Left renal pelvis (tissue), 4 donors: ENCODE data around the gene PLCG2. TPM values are rescaled to one million over a fixed set of nuclear protein-coding genes. Genes with fewer than 3 reads are reported as not detected.
"Not testable (repeated sequence)": the region's sequence is repeated elsewhere in the genome, so short reads cannot be mapped to it uniquely, and the experiment has no call there.

Source experiments
- DNase-seq, 4 donors: peaks; one replicate each; pipeline ENCODE4 v3.0.0-alpha.2; 2013; ENCODE audit warnings: low read depth in 4 of 4, low spot score in 3 of 4
- polyA plus RNA-seq, 4 donors: library from polyadenylated mRNA; unstranded; fragments of 120-200 nt; gene quantifications; one replicate each; pipeline ENCODE4 v1.2.1, GENCODE V29; 2013; ENCODE audit not compliant: insufficient read length in 4 of 4

PLCG2 gene
- polyA plus RNA-seq, 4 donors = 6.3 to 48.0 (median 41.4) TPM

DNA sequence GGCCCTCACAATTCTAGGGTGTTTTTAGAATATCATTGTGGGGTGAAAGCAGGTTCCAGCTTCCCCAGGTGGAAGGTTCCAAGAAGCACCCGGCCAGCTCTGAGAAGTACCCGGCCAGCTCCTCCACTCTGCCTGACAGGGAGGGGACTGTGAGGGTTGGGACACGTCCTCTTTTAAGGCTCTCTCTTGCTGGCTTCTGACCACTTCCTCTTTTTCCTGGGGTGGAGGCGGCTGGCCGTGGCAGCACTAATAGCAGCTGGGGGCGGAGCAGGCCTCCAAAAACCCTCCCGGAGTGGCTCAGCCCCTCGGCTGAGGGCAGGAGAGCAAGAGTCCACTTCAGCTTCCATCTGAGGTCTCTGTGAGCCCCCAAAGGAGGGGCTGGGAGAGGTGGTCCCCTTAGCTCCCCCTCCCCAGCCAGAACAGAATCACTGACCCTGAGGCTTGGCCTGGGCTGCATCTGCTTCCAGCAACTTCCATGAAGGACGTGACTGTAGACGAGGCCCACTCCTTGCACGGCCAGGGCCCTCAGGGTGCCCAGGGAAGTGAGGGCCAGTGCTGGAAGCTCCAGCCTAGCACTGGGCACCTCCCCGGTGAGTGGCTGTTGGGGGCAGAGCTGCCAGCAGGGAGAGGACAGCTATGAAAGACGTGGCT lies 26.7 kb upstream of the PLCG2 start:
- DNase-seq = no peak

DNA sequence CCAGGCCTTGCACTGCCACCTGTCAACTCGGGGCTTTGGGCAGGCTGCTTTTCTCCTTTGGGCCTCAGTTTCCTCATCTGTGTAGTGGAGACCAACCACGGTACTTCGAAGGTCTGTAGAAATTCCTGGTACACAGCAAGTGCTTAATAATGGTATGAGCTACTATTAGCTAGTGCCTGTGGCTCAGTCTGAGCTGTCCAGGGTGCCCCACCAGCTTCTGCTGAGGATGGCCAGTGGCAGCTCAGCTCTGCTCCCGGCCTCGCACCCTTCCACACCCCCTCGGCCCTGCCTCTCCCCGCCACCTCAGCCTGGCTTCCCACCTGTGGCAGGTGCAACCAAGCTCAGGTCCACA lies 26.2 kb upstream of the PLCG2 start:
- no peak for DNase-seq

DNA sequence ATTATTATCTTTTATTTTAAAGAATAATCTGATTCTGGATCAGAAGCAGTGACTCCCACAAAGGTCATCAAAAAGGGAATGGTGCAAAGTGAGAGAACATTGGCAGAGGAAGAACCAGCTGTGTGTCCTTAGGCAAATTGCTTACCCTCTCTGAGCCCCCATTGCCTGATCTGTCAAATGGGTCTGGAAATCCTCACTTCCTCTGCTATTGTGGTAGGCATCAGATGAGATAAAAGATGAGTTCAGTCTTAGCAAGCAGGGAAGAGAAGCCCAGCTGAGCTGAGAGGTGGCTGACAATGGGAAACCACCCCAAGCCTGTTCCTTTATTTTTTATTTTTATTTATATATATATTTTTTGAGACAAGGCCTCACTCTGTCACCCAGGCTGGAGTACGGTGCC lies 24.2 kb upstream of the PLCG2 start:
- DNase-seq = no peak

DNA sequence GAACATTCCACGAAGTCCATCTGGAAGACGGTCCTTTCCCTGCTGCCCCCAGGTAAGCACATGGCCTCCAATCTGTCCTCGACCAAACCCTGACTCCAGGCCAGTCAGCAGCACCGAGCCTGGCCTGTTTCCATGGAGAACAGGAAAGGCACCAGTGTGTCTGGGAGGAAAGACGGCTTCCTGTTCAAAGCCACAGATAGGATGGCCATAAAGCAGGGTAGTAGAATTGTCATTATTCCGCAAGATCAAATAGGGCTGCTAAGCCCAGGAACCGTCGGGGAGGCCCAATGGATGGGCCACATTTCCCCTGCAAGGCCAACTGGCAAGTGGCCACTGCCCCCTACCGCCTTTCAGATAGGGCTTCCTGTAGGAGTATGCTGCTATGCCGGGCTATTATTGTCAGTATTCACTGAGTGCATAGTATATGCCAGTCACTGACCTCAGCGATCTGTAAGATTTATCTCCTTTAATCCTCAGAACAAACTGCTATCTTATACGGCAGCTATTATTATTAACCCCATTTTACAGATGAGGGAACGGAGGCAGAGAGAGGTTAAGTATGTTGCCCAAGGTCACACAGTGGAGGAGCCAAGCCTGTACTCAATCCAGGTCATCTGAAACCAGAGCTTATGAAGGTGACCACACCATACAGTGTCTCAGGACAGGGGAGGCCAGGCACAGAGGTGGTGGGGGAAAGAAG lies 23.0 kb upstream of the PLCG2 start:
- DNase-seq = no peak

DNA sequence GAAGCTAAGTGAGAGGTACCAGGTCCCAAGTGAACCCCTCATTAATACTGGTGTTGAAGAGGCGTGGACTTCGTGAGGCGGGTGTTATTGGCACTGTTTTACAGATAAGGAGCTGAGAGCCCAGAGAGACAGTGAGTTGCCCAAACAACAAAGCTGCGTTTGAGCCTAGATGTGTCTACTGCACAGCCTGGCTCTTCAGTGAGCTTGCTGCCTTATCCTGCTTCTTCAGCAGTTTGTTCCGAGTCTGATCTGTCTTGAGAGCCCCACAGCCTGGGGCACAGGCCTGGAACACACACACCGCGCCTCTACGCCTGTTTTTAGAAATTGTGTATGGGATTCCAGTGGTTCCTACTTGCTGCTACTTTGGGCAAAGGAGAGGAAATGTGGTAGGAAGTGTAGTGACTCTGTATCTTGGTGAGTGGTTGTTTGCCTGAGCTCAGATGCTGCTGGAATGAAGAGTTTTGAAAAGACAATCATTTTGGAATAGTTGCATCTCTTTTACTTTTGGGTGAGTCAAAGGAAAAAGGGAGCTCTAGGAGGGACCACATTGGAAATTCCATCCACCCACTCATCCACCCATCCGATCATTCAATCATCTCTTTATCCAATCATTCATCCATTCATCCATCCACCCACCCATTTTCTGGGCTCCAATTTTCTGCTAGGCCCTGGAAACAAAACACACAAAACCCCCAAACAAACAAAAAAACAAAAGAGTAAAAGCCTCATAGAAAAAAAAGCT lies 22.3 kb upstream of the PLCG2 start:
- DNase-seq = no peak

DNA sequence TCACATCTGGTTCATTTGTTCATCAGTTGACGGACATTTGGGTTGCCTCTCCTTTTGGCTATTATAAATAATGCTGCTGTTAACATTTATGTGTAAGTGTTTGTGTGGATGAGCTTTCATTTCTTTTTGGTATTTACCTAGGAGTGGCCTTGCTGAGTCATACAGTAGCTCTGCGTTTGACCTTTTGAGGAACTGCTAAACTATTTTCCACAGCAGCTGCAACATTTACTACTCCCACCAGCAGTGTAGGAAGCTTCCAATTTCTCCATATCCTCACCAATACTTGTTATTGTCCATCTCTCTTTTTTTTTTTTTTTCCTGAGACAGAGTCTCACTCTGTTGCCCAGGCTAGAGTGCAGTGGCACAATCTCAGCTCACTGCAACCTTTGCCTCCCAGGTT lies 20.7 kb upstream of the PLCG2 start:
- DNase-seq = no peak

DNA sequence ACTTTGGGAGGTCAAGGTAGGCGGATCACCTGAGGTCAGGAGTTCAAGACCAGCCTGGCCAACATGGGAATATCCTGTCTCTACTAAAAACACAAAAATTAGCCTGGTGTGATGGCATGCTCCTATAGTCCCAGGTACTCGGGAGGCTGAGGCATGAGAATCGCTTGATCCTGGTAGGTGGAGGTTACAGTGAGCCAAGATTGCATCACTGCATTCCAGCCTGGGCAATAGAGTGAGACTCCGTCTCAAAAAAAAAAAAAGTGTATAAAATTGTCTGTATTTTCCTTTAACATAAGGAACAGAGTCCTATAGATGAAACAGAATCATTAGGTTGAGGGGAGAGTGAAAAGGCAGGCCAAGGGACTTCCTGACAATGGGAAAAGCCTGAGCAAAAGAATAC lies 16.8 kb upstream of the PLCG2 start:
- DNase-seq = not testable (repeated sequence)

DNA sequence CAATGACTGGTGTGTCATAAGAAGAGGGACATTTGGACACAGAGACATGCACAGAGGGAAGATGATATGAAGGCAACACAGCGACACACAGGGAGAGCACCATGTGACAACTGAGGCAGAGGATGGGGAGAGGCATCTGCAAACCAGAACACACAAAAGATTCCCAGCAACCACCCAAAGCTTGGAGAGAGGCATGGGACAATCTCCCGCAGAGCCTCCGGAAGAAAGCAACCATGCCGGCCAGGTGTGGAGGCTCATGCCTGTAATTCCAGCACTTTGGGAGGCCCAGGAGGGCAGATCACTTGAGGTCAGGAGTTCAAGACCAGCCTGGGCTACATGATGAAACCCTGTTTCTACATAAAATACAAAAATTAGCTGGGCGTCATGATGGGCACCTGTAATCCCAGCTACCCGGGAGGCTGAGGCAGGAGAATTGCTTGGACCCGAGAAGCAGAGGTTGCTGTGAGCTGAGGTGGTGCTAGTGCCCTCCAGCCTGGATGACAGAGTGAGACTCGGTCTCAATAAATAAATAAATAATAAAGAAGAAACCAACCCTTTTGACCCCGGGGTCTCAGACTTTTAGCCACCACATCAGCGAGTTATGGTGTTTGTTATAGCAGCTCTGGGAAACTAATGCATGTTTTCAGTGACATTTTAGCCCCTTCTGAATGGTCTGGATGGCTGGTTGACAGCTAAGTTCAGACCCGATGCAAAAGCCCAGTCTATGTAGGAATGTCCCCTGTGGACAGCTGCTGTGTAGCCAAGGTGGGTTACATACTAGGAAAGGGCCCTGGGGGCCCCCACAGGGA lies 13.8 kb upstream of the PLCG2 start:
- DNase-seq = no peak

DNA sequence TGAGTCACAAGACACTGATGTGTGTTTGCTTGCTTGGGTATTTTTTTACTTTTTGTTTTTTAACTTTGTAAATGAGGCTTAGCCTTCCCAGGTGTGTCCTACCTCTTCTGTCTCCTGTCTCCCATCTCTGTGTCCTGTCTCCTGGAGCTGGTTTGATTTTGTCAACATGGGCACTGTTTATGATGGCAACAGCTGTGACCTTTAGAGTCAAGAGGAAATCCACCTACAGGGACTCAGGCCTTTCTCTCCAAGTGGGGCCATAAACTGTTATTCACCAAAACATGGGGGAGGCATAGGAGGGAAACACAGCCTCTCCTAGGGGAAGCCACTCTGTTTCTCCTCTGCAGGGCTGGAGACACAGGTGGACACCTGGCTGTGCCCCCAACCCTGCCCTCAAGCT lies 13.1 kb upstream of the PLCG2 start:
- DNase-seq = no peak

DNA sequence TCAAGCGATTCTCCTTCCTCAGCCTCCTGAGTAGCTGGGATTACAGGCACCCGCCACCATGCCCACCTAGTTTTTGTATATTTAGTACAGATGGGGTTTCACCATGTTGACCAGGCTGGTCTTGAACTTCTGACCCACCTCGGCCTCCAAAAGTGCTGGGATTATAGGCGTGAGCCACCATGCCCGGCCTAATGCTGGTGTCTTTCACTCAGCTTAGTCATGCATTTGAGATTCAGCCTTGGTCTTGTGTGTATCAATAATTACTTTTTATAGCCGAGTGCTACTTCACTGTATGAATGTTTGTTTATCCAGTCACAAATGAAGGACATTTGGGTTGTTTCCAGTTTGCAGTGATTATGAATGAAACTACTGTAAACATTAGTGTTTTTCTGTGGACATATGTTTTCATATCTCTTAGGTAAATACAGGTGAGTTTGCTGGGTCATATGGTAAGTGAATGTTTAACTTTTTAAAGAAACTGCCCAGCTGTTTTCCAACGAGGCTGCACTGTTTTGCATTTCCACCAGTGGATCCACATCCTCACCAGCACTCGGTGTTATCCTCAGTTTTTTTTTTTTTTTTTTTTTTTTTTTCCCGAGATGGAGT lies 11.0 kb upstream of the PLCG2 start:
- no peak for DNase-seq

DNA sequence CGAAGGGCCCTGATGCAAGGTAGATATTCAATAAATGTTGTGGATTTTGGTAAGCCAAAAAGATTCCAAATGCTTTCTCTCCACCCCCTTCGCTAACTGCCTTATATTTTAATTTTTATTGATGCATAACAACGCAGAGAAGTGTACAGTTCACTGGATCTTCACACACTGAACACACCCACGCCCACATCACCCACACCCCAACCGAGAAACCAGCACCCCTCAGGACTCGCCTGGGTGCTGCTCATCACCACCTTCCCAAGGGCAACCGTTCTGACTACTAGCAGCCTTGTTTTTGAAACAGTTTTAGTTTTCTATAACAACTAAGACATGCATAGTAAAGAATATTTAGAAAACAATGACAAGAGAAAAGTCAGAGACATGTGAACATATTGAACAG lies 9.1 kb upstream of the PLCG2 start:
- no peak for DNase-seq

DNA sequence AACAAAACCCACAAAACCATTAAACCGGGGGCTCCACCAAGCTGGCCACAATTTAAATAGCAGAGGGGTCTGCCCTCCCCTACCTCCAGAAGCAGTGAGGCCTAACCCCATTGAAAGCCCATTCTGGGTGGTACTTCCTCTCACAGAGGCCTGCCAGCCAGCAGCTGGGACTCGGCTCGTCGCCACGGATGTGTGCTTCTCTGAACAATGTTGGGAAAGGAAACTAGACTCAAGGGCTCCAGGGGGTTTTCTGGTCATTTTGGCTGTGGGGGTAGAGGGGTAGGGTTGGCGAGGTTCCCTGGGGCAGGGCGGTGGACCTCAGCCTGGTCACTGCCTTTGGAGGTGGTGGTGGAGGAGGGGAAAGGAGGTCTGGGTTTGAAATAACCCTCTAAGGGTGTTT lies 4.7 kb upstream of the PLCG2 start:
- DNase-seq = no peak

DNA sequence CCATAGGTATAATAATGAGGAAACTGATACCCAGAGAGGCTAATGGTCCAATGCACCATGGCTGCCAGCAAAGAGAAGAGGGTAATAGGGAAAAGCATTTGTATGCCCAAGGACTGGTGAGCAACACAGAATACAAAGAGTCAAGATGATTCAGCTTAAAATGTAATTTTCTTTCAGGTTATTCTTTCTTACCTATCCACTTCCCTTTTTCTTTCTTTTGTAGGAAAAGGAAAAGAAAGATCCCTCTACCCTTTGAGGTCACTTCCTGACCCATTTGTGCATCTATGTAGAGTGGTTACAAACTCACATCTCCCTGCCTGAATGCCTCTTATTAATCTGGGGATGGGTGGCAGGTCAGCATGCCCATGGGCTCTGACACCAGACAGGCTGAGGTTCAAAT lies 3.5 kb upstream of the PLCG2 start:
- DNase-seq = no peak

DNA sequence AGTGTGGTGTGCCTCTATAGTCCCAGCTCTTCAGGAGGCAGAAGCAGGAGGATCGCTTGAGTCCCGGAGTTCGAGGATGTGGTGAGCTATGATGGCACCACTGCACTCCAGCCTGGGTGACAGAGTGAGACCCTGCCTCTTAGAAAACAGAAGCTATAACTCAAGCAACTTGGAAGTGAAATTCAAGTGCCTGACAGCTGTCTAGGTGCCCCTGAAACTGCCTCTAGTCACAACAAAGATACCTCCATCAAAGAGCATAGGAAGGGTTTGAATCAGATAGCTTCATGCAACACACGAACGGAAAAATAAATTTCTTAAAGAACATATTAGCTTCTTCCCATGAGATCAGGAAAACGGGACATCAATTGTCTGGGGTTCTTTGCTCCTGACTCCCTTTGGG lies 860 bp upstream of the PLCG2 start:
- no peak for DNase-seq

DNA sequence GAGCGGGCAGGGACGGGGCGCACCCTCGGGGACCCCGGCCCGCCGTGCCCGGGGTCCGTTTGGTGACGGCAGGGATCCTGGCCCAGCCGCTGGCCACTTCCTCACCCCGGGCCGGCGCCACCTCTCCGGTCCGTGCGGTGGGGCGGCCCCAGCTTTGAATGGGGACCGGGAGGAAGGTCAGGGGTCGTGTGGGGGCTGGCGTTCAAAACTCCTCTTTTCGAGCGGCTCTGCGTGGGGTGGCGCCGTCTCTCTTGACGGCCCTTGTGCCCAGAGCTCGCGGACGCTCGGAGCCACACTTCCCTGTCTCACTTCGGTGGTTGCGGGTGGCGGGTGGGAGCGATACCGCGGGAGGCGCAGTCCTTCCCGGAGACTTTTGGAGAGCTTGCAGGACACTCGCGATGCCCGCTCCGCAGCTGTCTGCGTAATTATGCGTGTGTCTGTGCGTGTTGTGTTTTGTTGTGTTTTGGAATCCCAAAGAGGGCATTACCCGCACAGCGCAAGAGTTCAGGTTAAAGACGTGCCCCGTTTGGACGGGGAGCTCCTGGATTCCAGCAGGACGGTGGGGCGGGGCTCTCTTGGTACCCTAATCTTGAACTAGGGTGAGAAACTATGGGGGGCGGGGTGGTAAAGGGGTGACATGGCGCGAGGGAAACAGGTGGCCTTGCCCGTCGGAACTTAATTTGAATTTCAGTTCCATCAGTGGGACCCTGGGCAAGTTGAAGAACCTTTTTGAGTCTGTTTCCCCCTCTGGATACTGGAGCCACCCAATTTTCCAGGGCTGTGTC lies 637 bp downstream of the PLCG2 start:
- no peak for DNase-seq

DNA sequence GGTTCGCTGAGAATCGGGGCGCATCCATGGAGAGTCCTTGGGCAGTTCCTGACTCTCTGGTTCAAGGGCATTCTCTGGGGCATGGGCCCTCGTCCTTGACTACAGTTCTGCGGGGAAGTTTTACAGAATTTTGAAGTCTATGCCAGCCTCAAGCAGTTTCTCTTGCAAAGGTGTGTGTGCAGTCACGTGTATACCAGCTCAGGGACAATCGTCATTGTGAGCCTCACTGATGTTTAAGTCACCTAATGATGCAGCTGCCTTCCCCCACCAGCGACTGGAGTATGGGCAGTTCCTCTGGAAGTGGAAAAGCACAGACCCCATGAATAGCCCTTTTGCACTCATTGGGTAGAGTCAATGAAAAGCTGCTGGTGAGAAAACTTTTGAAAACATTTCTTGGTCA lies 1.3 kb downstream of the PLCG2 start:
- no peak for DNase-seq

DNA sequence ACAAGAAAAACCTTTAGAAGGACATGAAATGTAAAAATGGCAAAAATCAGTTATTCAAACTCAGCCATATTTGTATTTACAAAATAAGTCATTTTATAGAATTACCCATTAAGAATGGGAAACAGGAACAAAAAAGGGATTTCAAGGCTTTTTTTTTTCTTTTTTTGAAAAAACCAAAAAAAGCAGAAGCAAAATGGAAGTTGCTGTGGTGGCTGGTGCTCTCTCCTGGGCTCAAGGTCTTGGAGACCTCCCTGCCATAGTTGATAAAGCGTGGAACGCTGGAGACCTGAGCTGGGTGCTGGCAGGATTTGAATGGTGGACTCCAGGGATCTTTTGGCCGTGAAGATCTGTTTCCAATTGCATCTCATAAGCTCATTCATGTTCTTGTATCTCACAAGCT lies 3.1 kb downstream of the PLCG2 start:
- no peak for DNase-seq

DNA sequence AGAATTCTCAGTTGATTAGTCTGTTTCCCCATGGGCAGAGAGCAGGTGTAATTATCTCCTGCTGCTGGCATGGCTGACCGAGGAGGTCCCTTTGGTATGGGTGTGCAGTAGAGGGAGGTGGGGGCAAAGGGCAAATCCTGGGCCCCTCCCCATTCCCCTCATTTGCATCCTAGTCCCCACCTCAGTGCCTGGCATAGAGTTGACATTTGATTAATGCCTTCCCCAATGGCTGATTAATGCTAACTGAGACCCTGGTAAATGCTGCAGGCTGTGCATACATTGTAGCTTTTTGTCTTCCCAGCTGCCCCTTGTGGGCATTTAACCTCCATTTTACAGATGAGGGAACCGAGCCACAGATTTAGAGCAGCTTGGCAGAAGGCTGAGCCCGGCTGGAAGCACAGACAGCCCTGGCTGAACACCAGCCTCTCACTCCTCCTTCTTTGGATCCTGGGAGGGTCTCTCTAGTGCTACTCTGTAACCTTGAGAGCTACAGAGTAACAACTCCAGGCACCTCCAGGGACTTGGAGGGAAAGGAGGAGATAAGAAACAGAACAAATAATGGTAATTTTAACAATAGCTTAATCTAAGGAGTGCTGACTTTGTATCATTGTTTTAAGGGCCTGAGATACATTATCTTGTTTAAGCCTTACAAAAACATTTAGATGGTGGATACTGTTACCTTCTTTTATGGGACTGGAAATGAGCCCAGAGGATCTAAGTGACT lies 5.1 kb downstream of the PLCG2 start:
- no peak for DNase-seq

DNA sequence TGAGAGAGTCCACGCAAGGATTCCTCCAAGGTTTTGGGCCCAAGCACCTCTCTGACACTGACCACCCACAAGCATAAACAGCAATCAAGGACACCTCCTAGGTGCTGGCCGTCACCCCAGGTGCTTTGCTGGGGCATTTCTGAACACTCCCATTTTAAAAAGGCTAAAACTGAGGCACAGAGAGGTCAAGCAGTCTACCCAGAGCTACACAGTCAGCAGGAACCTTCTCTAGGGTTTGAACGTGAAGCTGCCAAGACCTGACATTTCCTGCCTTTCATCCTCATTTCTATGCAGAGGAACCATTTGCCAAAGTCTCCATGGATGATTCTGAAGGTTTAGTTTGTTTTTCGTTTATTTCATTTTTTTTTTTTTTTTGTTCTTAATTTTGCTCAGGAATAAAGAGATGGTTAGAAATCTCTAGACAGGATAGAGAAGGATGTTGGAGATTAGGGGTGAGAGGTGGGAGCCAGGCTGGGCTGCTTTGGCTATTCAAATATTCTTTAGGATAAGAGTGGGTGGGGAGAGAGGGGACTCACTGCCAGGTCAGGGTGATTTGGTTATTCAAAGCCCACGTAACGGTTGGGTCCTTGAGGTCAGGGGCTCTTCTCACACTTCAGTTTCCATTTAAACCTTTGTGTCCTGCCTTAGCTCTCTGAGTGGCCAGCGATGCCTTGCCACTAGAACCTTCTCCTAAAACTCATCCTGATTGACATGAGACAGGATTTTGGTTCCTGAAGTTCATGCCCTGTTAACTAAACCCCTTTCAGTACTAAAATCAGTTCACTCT lies 6.2 kb downstream of the PLCG2 start:
- DNase-seq = no peak
